CD4-positive, alpha-beta T cell treated with Interleukin-17A for 4 hours (primary cell): Measurements from ENCODE around the gene C3.
"Not testable (repeated sequence)": the region's sequence is repeated elsewhere in the genome, so short reads cannot be mapped to it uniquely, and the experiment has no call there.

Experiments
- DNase-seq: peaks from one replicate; pipeline ENCODE4 v3.0.0-alpha.2; 2020; ENCODE audit warnings: mixed read lengths

C3 gene

DNA sequence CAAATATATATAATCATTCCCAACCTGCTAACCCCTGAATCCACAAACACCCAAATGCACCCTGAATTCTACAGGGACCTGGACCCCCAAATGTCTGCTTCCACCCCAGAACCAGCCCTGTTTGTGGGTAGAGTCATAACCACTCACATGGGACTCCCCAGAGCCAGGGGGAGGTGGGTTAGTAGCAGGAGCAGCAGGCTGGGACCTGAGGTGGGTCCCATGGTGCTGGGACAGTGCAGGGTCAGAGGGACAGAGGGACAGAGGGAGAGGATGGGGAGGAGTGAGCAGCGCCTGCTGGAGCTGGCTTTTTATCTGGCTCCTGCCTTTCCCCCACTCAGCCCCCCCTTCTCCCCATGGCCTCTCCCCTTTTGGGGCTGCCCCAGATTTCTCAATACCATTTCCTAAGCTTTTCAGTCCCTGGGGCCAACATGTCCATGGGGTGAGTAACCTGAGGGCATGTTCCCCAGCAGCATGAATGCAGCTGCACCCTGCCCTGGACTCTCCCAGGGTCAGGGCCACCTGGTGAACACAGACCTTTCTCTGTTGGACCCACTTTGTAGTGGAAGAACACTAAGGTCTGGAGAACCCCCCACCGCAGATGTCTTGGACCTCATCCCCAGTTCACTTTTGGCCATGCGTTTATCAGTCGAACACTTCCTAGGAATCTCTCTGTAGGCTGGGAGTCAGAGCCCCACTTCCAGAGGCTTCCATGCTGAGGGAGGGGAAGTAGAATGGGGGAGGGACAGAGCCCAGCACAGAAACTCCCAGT is at the start of gene C3:
Gene C3, minus strand, starts transcription at position 282 of the 769 bp plus-strand sequence. Its CDS starts 61 bp downstream, at position 221.
- DNase-seq: no peak

DNA sequence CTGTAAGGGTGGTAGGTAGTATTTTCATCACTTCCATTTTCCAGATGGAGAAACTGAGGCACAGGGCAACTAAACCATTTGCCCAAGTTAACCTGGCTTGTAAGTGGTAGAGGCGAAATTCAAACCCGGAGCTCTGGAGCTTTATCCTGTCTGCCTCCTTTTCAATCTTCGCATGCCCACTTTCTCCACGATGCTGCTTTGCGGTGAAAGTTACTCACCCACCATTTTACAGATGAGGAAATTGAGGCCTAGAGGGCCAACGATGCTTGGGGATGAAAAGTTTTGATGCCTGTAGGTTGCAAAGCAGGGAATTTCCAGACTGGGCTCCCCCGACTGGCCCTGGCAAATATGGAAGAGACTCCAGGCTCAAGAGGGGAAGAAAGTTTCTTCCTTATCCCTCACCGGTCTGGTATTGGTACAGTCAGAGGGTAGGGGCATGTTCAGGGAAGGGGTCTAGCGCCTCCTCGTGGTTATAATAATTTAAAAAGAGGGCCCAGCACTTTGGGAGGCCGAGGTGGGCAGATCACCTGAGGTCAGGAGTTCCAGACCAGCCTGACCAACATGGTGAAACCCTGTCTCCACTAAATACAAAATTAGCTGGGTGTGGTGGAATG is 48.7 kb upstream of the C3 start:
- DNase-seq: no peak

GRCh38 chr19:6768236-6768785 is 47.9 kb upstream of the C3 start:
- DNase-seq: peak; percentile 35

- DNase-seq: peak; percentile 99
Measured at GRCh38 chr19:6767357-6768235, 47.1 kb upstream of the C3 start, which contains the start of gene SH2D3A. Gene SH2D3A (minus strand): TSS chr19:6767435. CDS start chr19:6763748, 3,687 bp downstream.

GRCh38 chr19:6767081-6767356 is 46.6 kb upstream of the C3 start:
- DNase-seq: no peak

DNA sequence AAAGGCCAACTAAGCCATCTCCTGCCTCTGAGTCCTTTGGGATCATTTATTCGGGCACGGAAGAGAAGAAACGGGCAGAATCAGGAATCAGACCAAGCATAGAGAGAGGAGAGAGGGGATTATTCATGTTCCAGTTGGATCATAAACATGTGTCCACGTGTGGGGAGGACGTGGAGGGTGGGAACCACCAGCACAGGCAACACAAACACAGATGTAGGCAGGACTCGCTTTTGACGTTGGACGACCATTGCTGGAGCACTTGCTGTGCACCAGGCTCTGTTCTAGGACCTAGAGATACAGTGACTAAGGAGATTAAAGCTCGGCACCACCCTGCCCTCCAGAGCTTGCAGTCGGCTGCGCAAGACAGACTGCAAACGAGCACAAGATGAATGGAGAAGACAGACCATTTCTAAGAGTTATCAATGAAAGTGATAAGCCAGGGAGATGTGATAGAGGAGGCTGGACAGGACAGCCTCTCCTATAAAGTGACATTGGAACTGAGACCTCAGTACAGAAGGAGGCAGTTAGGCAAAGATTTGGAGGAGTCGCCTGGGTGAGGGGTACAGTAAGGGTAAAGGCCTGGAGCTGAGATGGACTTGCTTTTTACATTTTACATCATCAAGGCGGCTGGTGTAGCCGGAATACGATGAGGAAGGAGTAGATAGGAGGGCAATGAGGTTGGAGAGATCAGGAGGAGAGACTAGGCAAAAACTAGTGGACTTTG is 46.1 kb upstream of the C3 start:
- DNase-seq: peak; percentile 27

GRCh38 chr19:6765738-6766356 is 45.4 kb upstream of the C3 start:
- peak; percentile 55 for DNase-seq

GRCh38 chr19:6762253-6762797 is 41.9 kb upstream of the C3 start:
- DNase-seq: not testable (repeated sequence)

- DNase-seq: no peak
Measured at GRCh38 chr19:6761053-6761676, 40.7 kb upstream of the C3 start.

DNA sequence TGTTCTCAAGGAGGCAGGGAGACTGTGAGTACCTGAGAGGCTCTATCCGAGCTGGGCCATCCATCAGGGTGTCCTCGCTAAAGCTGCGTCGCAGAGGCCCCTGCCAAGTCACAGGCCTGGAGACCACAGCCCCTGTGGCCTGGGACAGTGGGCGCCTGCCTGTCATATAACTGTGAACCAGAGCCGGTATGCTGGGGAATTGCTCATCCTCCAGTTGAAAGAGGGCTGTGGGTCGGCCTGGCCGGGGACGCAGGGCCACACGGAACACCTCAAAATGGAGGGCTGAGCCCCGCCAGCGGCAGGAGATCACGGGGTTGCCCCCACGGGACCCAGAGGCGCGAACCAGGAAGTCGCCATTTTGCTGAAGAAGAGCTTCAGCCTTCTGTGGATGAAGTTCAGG is 40.2 kb upstream of the C3 start:
- DNase-seq: no peak

DNA sequence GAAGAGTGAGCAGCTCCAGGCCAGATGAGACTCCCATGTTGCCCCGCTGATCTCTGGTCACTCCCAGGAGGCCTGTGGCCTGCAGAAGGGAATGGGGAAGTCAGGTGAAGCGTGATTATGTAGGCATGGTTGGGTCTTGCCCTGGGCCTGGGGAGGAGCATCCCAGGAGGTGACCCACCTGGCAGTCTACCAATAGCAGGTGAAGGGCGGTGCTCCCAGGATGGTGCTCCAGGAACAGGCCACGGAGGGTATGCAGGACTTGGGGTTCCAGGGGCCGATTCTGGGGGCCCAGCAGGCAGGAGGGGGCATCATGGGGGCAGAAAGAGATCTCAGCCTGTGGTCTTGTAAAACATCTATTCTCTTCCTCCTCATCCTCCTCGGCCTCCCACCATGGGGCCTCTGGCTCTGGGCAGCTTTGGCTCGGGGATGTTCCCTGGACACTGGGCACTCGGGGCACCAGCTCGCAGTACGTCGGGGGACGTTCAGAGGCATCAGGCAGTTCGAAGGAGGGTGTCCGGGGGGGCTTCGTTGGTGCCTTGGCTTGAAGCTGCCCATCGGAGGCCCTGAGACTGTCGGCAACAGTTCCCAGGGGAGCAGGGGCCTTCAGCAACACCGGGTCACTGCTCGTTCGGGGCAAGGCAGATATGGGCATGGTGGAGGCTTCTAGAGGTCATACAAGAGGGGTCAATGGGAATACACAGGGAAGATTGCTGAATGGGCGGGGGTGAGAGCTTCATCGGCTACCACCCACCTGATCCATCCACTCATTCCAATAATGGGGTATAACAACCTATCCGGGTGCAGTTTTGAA is 34.4 kb upstream of the C3 start:
- DNase-seq: no peak

DNA sequence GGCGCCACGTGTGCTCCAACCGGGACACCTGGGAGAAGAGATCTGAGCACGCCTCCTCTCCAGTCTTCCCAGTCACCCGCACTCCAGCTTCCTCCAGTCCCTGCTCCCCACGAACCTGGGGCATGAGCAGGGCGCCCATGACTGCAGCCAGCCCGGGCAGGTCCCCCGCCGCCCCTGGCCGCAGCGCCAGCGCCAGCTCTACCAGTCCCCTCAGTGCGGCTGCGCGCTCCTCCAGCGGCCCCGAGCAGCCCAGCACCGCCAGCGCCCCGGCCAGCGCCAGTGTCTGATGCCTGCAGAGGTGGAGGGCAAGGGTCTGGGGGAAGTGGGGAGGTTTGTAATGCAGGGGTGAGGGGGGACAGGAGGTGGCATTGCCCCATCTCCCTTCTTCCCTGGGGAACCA is 33.7 kb upstream of the C3 start:
- DNase-seq: no peak

GRCh38 chr19:6753178-6754031 is 33.0 kb upstream of the C3 start:
- peak; percentile 80 for DNase-seq

DNA sequence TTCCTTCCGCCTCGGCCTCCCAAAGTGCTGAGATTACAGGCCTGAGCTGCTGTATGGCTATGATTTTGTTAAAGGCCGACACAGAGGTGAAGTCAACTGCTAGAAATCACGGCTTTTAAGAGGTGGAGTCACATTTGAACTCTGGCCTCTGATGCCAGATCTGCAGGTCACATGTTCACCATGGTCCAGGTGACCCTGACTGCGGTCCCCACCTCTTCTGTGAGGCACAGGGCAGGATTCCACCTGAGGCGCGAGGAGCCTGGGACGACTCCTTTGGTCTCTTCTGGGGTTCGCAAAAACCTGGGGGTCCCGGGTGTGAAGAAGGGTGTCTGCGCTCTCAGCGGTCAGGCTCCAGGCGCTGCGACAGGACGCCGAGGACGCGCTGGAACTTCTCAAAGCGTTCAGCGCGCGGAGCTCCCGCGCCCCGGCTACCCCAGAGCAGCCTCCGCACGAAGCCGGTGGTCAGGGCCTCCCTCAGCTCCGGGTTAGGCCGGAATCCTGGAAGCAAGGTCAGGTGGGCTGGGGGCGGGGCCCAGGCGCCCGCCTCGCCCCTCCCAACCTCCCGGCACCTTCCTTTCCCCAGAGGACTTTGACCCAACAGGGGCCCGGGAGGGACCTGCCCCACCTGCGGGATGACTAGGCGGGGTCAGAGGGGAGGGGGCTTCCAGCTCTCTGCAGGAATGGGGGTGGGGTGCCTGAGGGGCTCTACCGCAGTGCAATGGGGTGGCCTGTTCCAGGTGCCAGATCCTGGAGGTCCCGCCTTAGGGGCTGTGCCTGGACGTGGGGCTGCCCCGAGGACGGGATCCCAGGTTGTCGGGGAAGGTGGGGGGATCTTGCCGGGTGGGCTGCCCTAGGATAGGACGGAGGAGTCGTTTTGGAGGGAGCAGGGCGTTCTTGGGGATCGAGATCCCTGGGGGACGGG is 32.1 kb upstream of the C3 start:
- DNase-seq: no peak

DNA sequence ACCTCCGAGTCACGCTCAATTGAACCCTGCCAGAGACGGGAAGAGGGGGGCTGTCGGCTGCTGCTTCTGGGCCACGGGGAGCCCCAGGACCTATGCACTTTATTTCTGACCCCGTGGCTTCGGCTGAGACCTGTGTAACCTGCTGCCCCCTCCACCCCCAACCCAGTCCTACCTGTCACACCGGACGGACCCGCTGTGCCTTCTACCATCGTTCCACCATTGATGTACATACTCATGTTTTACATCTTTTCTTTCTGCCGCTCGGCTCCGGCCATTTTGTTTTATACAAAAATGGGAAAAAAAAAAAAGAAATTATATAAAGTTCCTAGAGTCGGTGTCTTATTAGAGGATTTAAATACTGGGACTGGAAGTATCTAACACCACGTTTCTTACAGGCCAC is 30.7 kb upstream of the C3 start:
- DNase-seq: no peak

DNA sequence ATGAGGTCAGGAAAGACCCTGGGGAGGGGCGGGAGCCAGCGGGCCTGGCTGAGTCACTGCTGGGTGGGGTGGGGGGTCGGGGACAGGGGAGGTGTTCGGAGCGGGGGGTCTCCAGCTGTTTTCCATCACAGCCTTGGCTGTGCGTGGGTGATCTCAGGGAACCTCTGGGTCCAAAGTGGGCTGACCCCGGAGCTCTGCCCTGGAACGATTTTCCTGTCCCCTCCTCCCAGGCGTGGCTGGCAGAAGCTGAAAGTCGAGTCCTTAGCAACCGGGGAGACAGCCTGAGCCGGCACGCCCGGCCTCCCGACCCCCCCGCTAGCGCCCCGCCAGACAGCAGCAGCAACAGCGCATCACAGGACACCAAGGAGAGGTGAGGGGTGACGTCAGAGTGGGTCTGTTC is 29.6 kb upstream of the C3 start:
- DNase-seq: no peak

DNA sequence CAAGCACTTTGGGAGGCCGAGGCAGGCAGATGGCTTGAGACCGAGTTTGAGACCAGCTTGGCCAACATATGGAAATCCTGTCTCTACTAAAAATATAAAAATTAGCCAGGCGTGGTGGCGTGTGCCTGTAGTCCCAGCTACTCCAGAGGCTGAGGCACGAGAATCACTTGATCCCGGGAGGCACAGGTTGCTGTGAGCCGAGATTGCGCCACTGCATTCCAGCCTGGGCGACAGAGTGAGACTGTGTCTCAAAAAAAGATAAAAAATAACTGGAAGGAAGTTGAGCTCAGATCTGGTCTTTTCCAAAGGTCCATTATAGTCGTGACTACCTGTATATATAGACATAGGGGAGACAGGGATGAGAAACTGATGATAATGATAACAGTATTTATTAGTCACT is 28.1 kb upstream of the C3 start:
- DNase-seq: not testable (repeated sequence)

GRCh38 chr19:6745965-6746364 is 25.5 kb upstream of the C3 start:
- no peak for DNase-seq
